DMS114 treated with DMSO at 0.1 percent for 48 hours (cell line): Measurements from ENCODE around the gene PTTG2.
"Not testable (repeated sequence)": the region's sequence is repeated elsewhere in the genome, so short reads cannot be mapped to it uniquely, and the experiment has no call there.

Experiments
- DNase-seq: peaks from one replicate; lab custom pipeline; 2025; ENCODE audit not compliant: unreplicated experiment; lab: John Stamatoyannopoulos, UW

The PTTG2 gene

DNA sequence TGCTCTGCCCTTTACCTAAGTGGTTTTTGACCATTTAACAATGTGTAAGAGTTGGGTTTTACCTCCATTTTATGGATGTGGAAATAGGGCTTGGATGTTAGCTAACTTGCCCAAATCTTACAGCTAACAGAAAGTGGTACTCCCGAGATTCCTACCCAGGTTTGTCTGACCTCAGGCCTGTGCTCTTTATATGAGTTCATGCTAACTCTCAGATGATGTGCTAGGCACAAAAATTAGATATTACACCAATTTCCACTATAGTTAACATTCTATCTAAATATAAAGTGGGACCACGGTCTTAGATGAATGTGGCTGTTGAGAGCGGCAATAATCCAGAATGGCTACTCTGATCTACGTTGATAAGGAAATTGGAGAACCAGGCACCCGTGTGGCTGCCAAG, at the start of gene PTTG2:
Gene PTTG2, plus strand, starts transcription at position 301 of the 400 bp plus-strand sequence. Its CDS starts 37 bp downstream, at position 338.
- DNase-seq = no peak

DNA sequence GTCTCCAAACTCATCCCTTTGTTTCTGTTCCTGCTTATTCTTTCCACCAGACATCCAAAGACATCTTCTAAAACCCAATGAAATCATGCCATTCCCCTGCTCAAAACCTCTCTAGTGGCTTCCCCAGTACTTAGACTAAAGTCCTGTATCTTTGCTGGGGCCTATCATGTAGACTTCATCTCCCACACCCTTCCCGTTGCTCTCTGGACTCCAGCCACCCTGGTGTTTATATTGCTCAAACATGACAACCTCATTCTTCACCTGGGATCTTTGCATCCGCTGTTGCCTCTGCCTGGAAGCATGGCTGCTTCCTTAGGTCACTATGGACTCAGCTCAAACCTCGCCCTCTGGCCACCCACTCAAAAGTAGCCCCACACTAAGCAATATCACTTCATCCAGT, 45.7 kb upstream of the PTTG2 start:
- DNase-seq = no peak

- DNase-seq = no peak
These were observed 42.8 kb upstream of the PTTG2 start for GRCh38 chr4:37917388-37917787.

- DNase-seq = no peak
These were observed 41.5 kb upstream of the PTTG2 start for GRCh38 chr4:37918653-37919052.

DNA sequence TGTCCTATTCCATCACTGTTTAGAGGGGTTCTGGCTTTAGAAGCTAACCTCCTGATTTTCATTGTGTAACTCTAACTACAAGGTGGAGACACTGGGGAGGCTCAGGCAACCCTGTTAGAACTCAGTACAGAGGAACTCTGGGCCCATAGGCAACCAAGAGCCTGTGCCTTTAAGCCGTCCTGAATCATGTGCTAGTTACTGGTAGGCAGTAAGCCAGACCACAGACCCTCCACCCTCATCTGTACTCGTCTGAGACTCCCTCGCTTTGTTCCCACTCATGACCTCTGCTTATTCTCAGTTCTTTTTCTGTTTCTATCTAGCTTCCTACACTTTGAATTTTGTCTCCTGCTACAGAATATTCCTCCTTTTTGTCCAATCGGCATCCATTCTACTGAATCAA, 37.9 kb upstream of the PTTG2 start:
- no peak for DNase-seq

DNA sequence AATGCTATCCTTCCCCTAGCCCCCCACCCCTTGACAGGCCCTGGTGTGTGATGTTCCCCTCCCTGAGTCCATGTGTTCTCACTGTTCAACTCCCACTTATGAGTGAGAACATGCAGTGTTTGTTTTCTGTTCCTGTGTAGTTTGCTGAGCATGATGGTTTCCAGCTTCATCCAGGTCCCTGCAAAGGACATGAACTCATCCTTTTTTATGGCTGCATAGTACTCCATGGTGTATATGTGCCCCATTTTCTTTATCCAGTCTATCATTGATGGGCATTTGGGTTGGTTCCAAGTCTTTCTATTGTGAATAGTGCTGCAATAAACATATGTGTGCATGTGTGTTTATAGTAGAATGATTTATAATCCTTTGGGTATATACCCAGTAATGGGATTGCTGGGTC, 37.1 kb upstream of the PTTG2 start:
- not testable (repeated sequence) for DNase-seq

GRCh38 chr4:37924946-37925345, 35.3 kb upstream of the PTTG2 start:
- no peak for DNase-seq

GRCh38 chr4:37927434-37927833, 32.8 kb upstream of the PTTG2 start:
- DNase-seq = no peak

DNA sequence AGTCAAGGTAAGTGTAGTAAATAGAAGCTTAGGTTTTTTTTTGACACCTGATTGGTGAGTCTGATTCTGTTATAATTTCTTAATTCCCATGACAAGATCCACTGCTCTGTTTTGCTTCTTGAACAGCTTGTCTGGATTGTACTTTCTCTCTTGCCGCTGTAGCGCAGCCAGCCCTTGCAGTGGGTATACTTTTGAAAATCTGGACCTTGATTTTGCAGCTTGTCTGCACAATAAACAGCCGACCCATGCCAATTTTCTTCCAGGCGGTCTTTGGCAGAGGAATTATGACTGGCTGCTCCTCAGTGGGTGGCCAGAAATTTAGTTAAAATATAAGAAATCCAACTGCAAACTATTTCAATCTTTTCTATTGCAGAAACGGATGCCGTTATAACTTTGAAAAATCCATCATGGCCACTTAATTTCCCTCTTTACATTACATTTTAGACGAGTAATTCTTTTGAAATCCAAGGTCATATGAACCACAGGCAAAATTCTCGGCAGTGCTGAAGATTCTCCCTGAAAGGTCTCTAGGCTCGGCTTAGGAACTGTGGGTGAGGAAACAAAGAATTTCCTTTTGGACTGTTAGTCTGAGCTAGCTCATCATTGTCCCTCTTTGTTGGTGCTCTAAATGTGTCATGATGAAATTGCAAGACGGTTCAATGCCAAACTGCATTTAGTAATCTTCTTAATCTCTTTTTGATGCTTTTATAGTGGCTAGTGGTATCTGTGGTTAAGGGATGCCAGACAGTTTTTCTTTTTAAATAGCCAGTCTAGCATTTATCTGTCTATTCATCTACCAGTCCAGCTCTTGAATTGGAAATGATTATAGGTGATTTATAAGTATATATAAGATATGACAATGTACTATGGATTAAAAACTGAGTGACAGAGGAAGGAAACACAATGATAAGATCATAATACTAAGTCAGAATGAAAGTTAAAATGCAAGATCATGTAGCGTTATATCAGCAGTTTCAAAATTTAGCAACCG, 31.5 kb upstream of the PTTG2 start:
- DNase-seq = no peak

DNA sequence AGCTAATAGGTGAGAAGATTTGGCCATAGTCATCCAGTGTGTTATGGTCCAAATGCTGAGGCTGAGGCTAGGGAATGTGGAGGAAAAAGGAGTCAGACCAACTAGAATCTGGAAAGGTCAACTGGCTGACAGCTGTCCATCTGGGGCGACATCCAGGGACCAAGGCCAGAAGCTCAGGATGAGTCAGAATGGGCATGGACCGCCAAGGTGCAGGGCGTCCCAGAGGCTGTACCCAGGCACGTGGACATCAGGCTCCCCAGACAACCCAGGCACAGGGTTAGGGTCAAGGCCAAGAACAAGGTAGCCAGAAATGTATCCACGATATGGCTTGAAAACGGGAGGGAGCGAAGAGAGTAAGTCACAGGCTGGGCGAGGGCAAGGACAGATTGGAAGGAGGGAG, 26.1 kb upstream of the PTTG2 start:
- no peak for DNase-seq

- no peak for DNase-seq
These were observed 25.6 kb upstream of the PTTG2 start for GRCh38 chr4:37934609-37935008.

DNA sequence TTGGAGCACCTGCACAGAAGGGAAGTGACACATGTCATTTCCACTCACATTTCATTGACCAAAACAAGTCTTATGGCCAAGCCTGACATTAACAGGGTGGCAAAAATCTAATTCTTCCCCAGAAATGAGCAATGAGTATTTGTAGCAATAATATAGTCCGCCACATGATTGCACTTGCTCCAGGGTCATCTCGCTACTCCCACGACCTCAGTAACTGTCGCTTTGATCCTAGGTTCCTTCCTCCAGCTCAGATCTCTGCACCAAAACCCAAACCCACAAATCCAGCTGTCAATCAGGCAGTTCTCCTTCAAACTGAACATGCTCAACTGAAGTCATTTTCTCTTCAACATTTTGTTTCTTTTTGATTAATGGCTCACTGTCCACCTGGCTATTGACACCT, 25.2 kb upstream of the PTTG2 start:
- DNase-seq = no peak

GRCh38 chr4:37936889-37937498, 23.2 kb upstream of the PTTG2 start:
- DNase-seq = no peak

- DNase-seq = no peak
These were observed 22.0 kb upstream of the PTTG2 start for GRCh38 chr4:37938208-37938607.

GRCh38 chr4:37946503-37947179, 13.6 kb upstream of the PTTG2 start:
- DNase-seq = no peak

DNA sequence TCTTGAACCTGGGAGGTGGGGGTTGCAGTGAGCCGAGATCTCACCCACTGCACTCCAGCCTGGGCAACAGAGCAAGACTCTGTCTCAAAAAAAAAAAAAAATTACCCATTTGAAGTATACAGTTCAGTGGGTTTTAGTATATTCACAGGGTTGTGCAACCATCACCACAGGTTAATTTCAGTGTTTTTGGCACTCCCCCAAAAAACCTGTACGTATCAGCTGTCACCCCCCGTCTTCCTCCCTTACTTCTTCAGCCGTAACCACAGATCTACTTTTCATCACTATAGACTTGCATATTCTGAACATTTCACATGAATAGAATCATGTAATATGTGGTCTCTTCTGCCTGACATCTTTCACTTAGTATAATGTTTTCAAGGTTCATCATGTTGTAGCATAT, 11.7 kb upstream of the PTTG2 start:
- DNase-seq = no peak

GRCh38 chr4:37949636-37950426, 10.4 kb upstream of the PTTG2 start:
- no peak for DNase-seq

DNA sequence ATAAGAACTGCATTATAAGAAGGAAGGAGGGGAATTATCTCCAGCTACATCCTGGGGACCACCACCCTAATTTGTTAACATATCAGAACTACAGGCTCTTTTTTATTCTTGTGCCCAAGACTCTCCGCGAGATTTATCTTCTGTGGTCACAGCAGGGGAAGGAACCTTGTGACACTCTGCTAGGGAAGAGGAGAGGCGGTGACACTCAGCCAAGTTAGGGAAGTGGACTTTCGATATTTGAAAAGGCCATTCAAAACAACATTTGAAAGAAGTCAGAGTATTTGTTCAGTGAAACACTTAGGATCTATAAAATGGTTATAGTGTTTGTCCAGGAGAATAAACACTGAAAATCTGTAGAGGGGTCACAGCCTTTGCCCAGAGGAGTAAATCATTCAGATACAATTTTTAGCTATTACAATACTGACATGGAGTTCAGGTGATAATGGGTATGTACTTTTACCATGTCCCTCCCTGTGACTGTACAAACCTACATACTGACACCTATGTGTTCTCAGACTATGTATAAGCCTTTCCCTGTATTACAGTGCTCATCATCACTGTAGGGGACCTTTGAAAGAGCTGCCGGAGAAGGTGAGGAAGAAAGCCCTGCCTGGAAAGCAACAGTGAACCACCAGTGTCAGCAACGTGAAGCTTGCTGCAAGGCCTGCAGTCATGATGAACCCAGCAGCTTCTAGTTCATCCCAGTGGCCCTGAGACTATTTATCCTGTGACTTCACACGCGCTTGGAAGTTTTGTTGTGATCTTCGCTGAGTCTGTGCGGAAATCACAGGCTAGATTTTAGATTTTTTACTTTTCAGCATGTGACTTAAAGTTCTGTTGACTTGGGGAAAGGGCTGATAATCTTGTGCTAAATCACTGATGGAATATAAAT, 8.5 kb upstream of the PTTG2 start:
- DNase-seq = no peak

DNA sequence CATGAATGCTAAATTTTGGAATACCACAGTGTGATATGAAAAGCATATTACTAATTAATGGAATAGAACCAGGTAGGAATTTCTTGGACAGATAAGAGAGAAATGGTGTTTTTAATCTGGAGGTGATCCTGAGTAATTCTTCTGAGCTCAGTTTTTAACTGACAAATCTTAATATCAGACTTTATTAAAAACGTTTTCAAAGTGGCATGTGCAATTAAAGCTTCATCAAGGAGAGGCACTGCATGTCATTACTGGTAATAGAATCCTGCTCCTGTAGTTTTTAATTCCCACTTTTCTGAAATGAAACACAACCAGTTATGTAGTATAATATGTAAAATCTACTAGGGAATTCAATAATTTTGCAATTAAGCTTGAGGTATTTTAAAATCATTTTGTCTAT, 7.0 kb upstream of the PTTG2 start:
- DNase-seq = no peak
